Heart right ventricle (tissue), 16 donors: ENCODE measurements around the gene EFHD2. TPM values are rescaled to one million over a fixed set of nuclear protein-coding genes. Genes with fewer than 3 reads are reported as not detected.

ENCODE experiments used
- ATAC-seq, 8 donors: fragments of 200-7000 bp; cut with Tn5 transposase; one replicate each; pipeline ENCODE4 v1.9.1; 2020; ENCODE audit warnings: mild to moderate bottlenecking in 8 of 8, moderate library complexity in 8 of 8, moderate number of reproducible peaks in 1 of 8
- DNase-seq, 2 donors: peaks; one replicate each; pipeline ENCODE4 v3.0.0-alpha.2; 2020
- H3K27ac ChIP-seq, 10 donors: fragments of 200-600 bp; sonication (generic) in 2 of 10; one replicate each; pipeline versions ENCODE4 v1.5.0 to v1.8.0; 2020 to 2022; ENCODE audit warnings: mild to moderate bottlenecking in 3 of 10
- H3K27me3 ChIP-seq, 7 donors: fragments of 200-600 bp; one replicate each; pipeline ENCODE4 v1.8.0; 2021 to 2022; ENCODE audit warnings: mild to moderate bottlenecking in 2 of 7
- H3K36me3 ChIP-seq, 9 donors: fragments of 200-600 bp; sonication (generic) in 1 of 9; one replicate each; pipeline versions ENCODE4 v1.5.0 to v1.8.0; 2020 to 2022; ENCODE audit warnings: mild to moderate bottlenecking in 2 of 9
- H3K4me1 ChIP-seq, 9 donors: fragments of 200-600 bp; sonication (generic) in 1 of 9; one replicate each; pipeline versions ENCODE4 v1.5.0 to v1.8.0; 2020 to 2022; ENCODE audit warnings: mild to moderate bottlenecking in 4 of 9
- H3K4me3 ChIP-seq, 10 donors: fragments of 200-600 bp; sonication (generic) in 2 of 10; one replicate each; pipeline versions ENCODE4 v1.5.0 to v1.8.0; 2020 to 2022; ENCODE audit warnings: mild to moderate bottlenecking in 7 of 10, moderate library complexity in 2 of 10
- H3K9me3 ChIP-seq, 11 donors: fragments of 200-600 bp in 10 of 11; sonication (generic) in 2 of 11; one replicate each; pipeline versions ENCODE4 v1.5.0 to v1.8.0; 2013 to 2022; ENCODE audit warnings: mild to moderate bottlenecking in 2 of 11, control low read depth in 1 of 11, moderate library complexity in 1 of 11
- WGBS, 2 donors: extraction: QIAGEN DNeasy Blood & Tissue Kit; methylation state at CpG; one replicate each; pipeline ENCODE4 v1.1.7; 2013; ENCODE audit warnings: inconsistent platforms in 1 of 2; 5-methylcytosine and 5-hydroxymethylcytosine counted together
- intact Hi-C, 10 donors: fragments of 100-400 bp; cut with DNase I; formaldehyde crosslinking; loops; one replicate each; pipeline versions ENCODE4 v1.11.1 to v1.14.2; 2022
- polyA plus RNA-seq, 2 donors: library from polyadenylated mRNA; stranded (reverse); fragments of 200-250 nt; gene quantifications; one replicate each; pipeline ENCODE4 v1.2.3, GENCODE V29; 2013
- total RNA-seq, 10 donors: library from RNA; stranded (reverse); fragmentation: NEBNext Ultra II Directional in 3 of 10; extraction: Animal tissue kit (Norgen Biotek cat#: 25700) in 3 of 10; gene quantifications; one replicate each; pipeline versions ENCODE4 v1.2.1 to v1.2.4, GENCODE V29; 2021 to 2023
- TF ChIP-seq, protein P1 (sequence below), 9 donors: fragments of 200-600 bp; sonication (generic) in 2 of 9; IDR thresholded peaks; one replicate each; pipeline versions ENCODE4 v1.5.0 to v1.8.0; 2021 to 2022; ENCODE audit warnings: antibody characterized with exemption in 9 of 9, mild to moderate bottlenecking in 5 of 9, moderate library complexity in 1 of 9
- donor health status: Arrhythmogenic right ventricular cardiomyopathy.
- donor health status: ischemic (EF 13 %, LVEDD 7.1; RV severe dilation, severe dysfunction).
- donor health status: healthy with polysubstance abuse.
- donor health status: DM: no; HTN: yes; CAD: no.
- donor health status: DM: no; HTN: no; CAD: no.
- donor health status: ischemic (EF 25% LVEDD 6.9; RV normal size, moderate dysfunction).
- donor health status: ischemic (EF 25% LVEDD 5.7; RV mildly dilated, moderate dysfunction).
- donor health status: healthy.
- donor health status: DM: yes; HTN: yes; CAD: no.
- donor health status: Ischemic cardiomyopathy.
- donor health status: ischemic (EF 35%, LVEDD 5.7; RV mildly dilated, moderate dysfunction).
- donor health status: nonischemic (EF 11% LVEDD 7.7; RV severe dilation, severe dysfunction).
- donor health status: DM: yes; HTN: yes; CAD: no.
- donor health status: PGD.
- donor health status: ischemic (EF 29% LVEDD 5.4; RV normal size, mild dysfunction).
- donor health status: nonischemic (EF 23%, LVEDD 6.1; RV moderate dilation, normal function).

Gene EFHD2
- total and polyA plus RNA-seq, 12 donors = 9.4 to 32.1 (median 14.7) TPM

DNA sequence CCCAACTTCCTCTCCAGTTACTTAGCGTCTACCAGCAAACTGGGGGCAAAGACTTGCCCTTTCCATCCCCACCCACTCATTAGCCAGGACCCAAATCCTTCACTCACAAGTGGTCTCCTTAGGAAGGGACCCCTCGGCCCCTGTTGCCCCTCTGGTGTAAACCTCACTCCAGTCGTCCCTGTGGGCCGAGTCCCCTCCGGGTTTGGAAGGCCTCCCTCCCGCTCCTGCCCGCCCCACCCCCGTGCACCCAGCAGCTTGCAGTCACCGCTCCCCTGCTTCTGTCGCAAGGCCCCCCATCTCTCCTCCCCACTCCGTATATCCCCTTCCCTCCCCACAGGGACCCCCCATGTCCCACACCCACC, 1.2 kb downstream of the EFHD2 start:
- no peak for DNase-seq
- Histone ChIP-seq H3K27me3 (no peaks in the 10 kb centered on the region), H3K36me3 (peaks cover 0 to 31% (median 0%) of the 10 kb centered on the region in 9 donors), H3K4me1 (peaks cover 7 to 71% (median 50%) of the 10 kb centered on the region in 9 donors), H3K9me3 (no peaks in the 10 kb centered on the region), H3K4me3 (peak overlapping the region in 9 of 10 donors; percentile 76 to 94 (median 85)), H3K27ac (peak overlapping the region in 7 of 10 donors; percentile 73 to 96 (median 81))
- intact Hi-C loops = loop anchor here in 1 of 10 donors (5.0 kb wide), 1 partner anchor 69 kb away; no protein-coding TSS in a partner anchor
- WGBS, 2 donors = 59 to 73% methylated on average over 11 of the region's 11 CpGs
- no peak for ATAC-seq
- TF ChIP-seq, protein P1, sequence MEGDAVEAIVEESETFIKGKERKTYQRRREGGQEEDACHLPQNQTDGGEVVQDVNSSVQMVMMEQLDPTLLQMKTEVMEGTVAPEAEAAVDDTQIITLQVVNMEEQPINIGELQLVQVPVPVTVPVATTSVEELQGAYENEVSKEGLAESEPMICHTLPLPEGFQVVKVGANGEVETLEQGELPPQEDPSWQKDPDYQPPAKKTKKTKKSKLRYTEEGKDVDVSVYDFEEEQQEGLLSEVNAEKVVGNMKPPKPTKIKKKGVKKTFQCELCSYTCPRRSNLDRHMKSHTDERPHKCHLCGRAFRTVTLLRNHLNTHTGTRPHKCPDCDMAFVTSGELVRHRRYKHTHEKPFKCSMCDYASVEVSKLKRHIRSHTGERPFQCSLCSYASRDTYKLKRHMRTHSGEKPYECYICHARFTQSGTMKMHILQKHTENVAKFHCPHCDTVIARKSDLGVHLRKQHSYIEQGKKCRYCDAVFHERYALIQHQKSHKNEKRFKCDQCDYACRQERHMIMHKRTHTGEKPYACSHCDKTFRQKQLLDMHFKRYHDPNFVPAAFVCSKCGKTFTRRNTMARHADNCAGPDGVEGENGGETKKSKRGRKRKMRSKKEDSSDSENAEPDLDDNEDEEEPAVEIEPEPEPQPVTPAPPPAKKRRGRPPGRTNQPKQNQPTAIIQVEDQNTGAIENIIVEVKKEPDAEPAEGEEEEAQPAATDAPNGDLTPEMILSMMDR (IDR thresholded peaks at IDR 0.05) = no peak

DNA sequence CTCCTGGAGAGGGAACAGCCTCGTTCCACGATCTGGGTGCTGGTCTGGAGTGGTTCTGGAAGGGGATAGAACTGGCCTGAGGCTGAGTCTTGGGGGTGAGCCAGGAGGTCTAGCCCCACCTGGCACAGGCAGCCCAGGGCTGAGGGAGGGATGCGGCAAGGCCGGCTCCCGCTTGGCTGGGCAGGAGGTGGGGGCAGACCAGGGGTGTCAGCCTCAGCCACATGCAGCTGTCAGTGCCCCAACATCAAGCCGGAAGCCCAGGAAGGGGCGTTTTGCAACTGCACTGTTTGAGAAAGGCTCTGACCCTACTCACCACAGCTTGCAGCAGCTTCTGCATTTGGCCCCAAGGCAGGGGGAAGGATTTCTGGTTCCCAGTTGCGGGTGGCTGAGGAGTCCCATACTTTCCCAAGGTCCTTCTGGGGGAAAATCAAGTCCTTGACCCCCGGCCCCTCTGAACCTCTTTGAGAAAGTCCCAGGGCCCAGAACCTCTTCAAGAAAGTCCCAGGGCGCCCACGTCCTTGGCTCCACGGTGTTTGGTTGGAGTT, 2.0 kb downstream of the EFHD2 start:
- Histone ChIP-seq H3K9me3 (no peaks in the 10 kb centered on the region), H3K27me3 (no peaks in the 10 kb centered on the region), H3K27ac (peak overlapping the region in 8 of 10 donors; percentile 18 to 96 (median 52)), H3K4me1 (peaks cover 7 to 77% (median 58%) of the 10 kb centered on the region in 9 donors), H3K36me3 (peaks cover 0 to 31% (median 0%) of the 10 kb centered on the region in 9 donors), H3K4me3 (peak overlapping the region in 9 of 10 donors; percentile 76 to 94 (median 85))
- TF ChIP-seq, protein P1 (IDR thresholded peaks at IDR 0.05) = no peak
- intact Hi-C loops = loop anchor here in 1 of 10 donors (5.0 kb wide), 1 partner anchor 69 kb away; no protein-coding TSS in a partner anchor
- ATAC-seq (peak in 4 of 8 donors; percentile 16 to 22 (median 20)), DNase-seq (peak in 1 of 2 donors; percentile 54)
- 72 to 78% methylated on average over 12 of the region's 12 CpGs for WGBS, 2 donors

DNA sequence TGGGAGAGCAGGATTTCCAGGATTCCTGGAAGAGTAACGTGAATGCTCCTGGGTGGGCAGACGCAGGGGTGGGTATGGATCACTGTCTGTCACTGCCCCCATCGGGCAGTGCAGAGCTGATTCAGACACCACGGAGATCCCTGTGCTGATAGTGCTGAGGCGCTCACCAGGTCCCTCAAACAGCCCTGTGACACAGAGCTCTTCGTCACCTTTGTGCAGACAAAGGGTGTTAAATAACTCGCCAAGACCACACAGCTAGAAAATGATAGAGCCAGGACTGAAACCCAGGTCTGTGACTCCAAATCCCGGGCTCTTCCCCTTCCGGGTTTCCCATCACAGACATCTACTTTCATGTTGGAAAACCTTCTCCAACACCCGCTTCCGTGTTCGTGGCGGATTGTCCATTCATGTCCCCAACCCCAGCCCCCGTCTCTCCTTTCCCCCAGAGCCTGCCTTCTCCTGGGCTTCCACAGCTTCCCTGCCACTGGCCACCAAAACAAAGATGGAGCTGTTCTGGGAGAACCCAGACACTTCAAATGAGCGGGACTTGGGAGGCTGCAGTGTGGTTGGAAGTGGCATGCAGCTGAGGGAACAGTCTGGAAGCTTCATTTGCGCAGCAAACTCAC, 2.6 kb downstream of the EFHD2 start:
- peak overlapping the region in 6 of 10 donors; percentile 18 to 96 (median 66) for H3K27ac ChIP-seq
- no peaks in the 10 kb centered on the region for H3K9me3 ChIP-seq
- H3K4me1 ChIP-seq = peaks cover 7 to 78% (median 63%) of the 10 kb centered on the region in 9 donors
- H3K4me3 ChIP-seq = peak overlapping the region in 8 of 10 donors; percentile 13 to 93 (median 84)
- DNase-seq = no peak
- intact Hi-C loops = loop anchor here in 1 of 10 donors (5.0 kb wide), 1 partner anchor 70 kb away; no protein-coding TSS in a partner anchor
- 79% methylated on average over 16 of the region's 16 CpGs for WGBS, 2 donors
- H3K27me3 ChIP-seq = no peaks in the 10 kb centered on the region
- H3K36me3 ChIP-seq = peaks cover 0 to 31% (median 0%) of the 10 kb centered on the region in 9 donors
- no peak for ATAC-seq
- TF ChIP-seq, protein P1 (IDR thresholded peaks at IDR 0.05) = no peak

DNA sequence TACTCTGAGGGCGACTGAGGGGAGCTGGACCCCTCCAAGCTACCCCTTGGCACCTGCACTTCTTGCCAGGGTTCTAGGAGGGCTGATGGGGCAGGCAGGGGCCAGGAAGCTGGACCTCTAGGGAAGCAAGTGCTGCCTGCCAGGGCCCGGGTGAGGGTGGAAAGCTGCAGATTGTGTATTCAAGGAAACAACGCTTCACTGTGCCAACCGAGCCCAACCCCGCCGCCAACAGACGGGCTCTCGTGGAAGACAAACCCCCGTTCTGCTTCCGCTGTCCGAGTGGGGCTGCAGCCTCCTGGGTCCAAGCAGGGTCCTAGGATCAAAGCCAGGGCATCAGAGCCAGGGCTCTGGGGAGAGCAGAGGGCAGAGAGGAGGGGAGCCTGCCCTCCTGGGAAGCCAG, 3.2 kb downstream of the EFHD2 start:
- H3K9me3 ChIP-seq = no peaks in the 10 kb centered on the region
- no peaks in the 10 kb centered on the region for H3K27me3 ChIP-seq
- H3K4me1 ChIP-seq = peaks cover 7 to 83% (median 68%) of the 10 kb centered on the region in 9 donors
- ATAC-seq = no peak
- TF ChIP-seq, protein P1 (IDR thresholded peaks at IDR 0.05) = no peak
- DNase-seq = peak in 1 of 2 donors; percentile 30
- peak overlapping the region in 6 of 10 donors; percentile 22 to 96 (median 60) for H3K27ac ChIP-seq
- intact Hi-C loops = loop anchor here in 1 of 10 donors (5.0 kb wide), 1 partner anchor 71 kb away; no protein-coding TSS in a partner anchor
- H3K36me3 ChIP-seq = peaks cover 0 to 31% (median 0%) of the 10 kb centered on the region in 9 donors
- WGBS, 2 donors = 57 to 82% methylated on average over 11 of the region's 11 CpGs
- peak overlapping the region in 3 of 10 donors; percentile 76 to 90 (median 84) for H3K4me3 ChIP-seq
